HCT116 (cell line): ENCODE measurements around the gene PRKCA. TPM values are rescaled to one million over a fixed set of nuclear protein-coding genes. Genes with fewer than 3 reads are reported as not detected.

Source experiments
- ATAC-seq: fragments of 200-7000 bp; cut with Tn5 transposase; 2 replicates; pipeline ENCODE4 v1.9.1; 2020; ENCODE audit warnings: mild to moderate bottlenecking, moderate library complexity
- BruUV-seq: library from RNA; stranded (reverse); fragments of 400-500 nt; replicated peaks from 2 replicates; lab custom pipeline; 2021; lab: Mats Ljungman, UMichigan
- CTCF ChIA-PET: fragments of 300-600 bp; sonication (Branson Sonifier 250); formaldehyde crosslinking; loops from one replicate; lab custom pipeline; 2021; ENCODE audit warnings: antibody characterized with exemption; lab: Charles Lee
- POLR2A ChIA-PET: fragments of 300-600, 350-600 bp; sonication (Branson Sonifier 250); formaldehyde crosslinking; loops from one replicate; lab custom pipeline; 2021; ENCODE audit warnings: antibody characterized with exemption; lab: Charles Lee
- RAD21 ChIA-PET, 2 experiments: fragments of 300-600 bp; sonication (Branson Sonifier 250); formaldehyde crosslinking; loops; one replicate each; lab custom pipeline; 2023; ENCODE audit warnings: low total read pairs in 2 of 2; ENCODE audit not compliant: uncharacterized antibody in 2 of 2, unreplicated experiment in 2 of 2, low non-redundant PET in 1 of 2; lab: Charles Lee
- DNase-seq: peaks from one replicate; pipeline ENCODE4 v3.0.0-alpha.2; 2010; ENCODE audit warnings: low read depth, low spot score
- H2AFZ ChIP-seq: fragments of 200-600 bp; shearing (Covaris generic), sonication (generic); 2 replicates; pipeline ENCODE4 v1.6.1; 2017; ENCODE audit warnings: low read depth, mixed run types, mixed read lengths, antibody characterized with exemption, low read length; ENCODE audit not compliant: poor library complexity, severe bottlenecking
- H3K27ac ChIP-seq: 2 replicates; pipeline ENCODE4 v1.5.1; 2012; ENCODE audit warnings: low read depth, low read length
- H3K27me3 ChIP-seq: fragments of 200-600 bp; sonication (generic); 2 replicates; pipeline ENCODE4 v1.6.1; 2016; ENCODE audit warnings: mixed run types, low read length, mixed read lengths; ENCODE audit not compliant: insufficient read depth
- H3K36me3 ChIP-seq, 2 experiments: fragments of 200-500 bp in 1 of 2; fragments of 200-600 bp in 1 of 2; sonication (Bioruptor generic) in 1 of 2; sonication (generic) in 1 of 2; 2 replicates each; pipeline versions ENCODE4 v1.5.1 to v1.6.1; 2014 to 2016; ENCODE audit warnings: low read length in 2 of 2, inconsistent platforms in 1 of 2, mixed read lengths in 1 of 2, mixed run types in 1 of 2; ENCODE audit not compliant: insufficient read depth in 2 of 2, control insufficient read depth in 1 of 2
- H3K4me1 ChIP-seq, 2 experiments: fragments of 200-600 bp in 1 of 2; sonication (generic) in 1 of 2; 2 replicates each; pipeline versions ENCODE4 v1.5.1 to v1.6.1; 2012 to 2017; ENCODE audit warnings: low read length in 2 of 2, inconsistent platforms in 1 of 2, mild to moderate bottlenecking in 1 of 2, mixed read lengths in 1 of 2, mixed run types in 1 of 2, moderate library complexity in 1 of 2; ENCODE audit not compliant: insufficient read depth in 2 of 2, control insufficient read depth in 1 of 2
- H3K4me2 ChIP-seq: fragments of 200-600 bp; sonication (generic); 2 replicates; pipeline ENCODE4 v1.6.1; 2017; ENCODE audit warnings: mixed run types, low read length, mixed read lengths
- H3K4me3 ChIP-seq, 2 experiments: fragments of 200-600 bp in 1 of 2; sonication (generic) in 1 of 2; replicated peaks in 1 of 2; 2 replicates each; pipeline ENCODE4 v1.5.1; 2011 to 2016; ENCODE audit warnings: low read length in 2 of 2, control low read depth in 1 of 2, low read depth in 1 of 2, mild to moderate bottlenecking in 1 of 2, mixed read lengths in 1 of 2, mixed run types in 1 of 2
- H3K79me2 ChIP-seq: fragments of 200-600 bp; sonication (generic); 2 replicates; pipeline ENCODE4 v1.6.1; 2017; ENCODE audit warnings: mild to moderate bottlenecking, mixed run types, low read length, moderate library complexity, mixed read lengths; ENCODE audit not compliant: insufficient read depth
- H3K9ac ChIP-seq: fragments of 200-600 bp; sonication (generic); 2 replicates; pipeline ENCODE4 v1.6.1; 2016; ENCODE audit warnings: low read length, mixed read lengths
- H3K9me2 ChIP-seq: fragments of 200-600 bp; sonication (generic), shearing (Covaris generic); 2 replicates; pipeline ENCODE4 v1.6.1; 2017; ENCODE audit warnings: mixed run types, mild to moderate bottlenecking, moderate library complexity; ENCODE audit not compliant: insufficient read depth
- H3K9me3 ChIP-seq, 2 experiments: fragments of 200-500 bp in 1 of 2; fragments of 200-600 bp in 1 of 2; sonication (Bioruptor generic) in 1 of 2; sonication (generic) in 1 of 2; 2 replicates each; pipeline ENCODE4 v1.6.1; 2014 to 2017; ENCODE audit warnings: low read length in 2 of 2, mixed read lengths in 2 of 2, inconsistent platforms in 1 of 2, low read depth in 1 of 2, mild to moderate bottlenecking in 1 of 2, mixed run types in 1 of 2, moderate library complexity in 1 of 2; ENCODE audit not compliant: control insufficient read depth in 1 of 2, insufficient read depth in 1 of 2
- H4K20me1 ChIP-seq: fragments of 200-600 bp; sonication (generic), shearing (Covaris generic); 2 replicates; pipeline ENCODE4 v1.6.1; 2017; ENCODE audit warnings: mixed run types, mild to moderate bottlenecking, moderate library complexity; ENCODE audit not compliant: insufficient read depth
- EZH2 ChIP-seq: fragments of 200-600 bp; sonication (generic); IDR thresholded peaks from 2 replicates; pipeline ENCODE4 v1.6.1; 2017; ENCODE audit warnings: antibody characterized with exemption, mixed run types
- EZH2phosphoT487 ChIP-seq: fragments of 200-600 bp; IDR thresholded peaks from 2 replicates; pipeline ENCODE4 v1.6.1; 2018; ENCODE audit warnings: antibody characterized with exemption, borderline replicate concordance
- RAD21 ChIP-seq: IDR thresholded peaks from 2 replicates; pipeline ENCODE4 v1.6.1; 2012; ENCODE audit warnings: low read depth, mild to moderate bottlenecking
- SIN3A ChIP-seq: IDR thresholded peaks from 2 replicates; pipeline ENCODE4 v1.6.1; 2012; ENCODE audit warnings: low read depth
- ZFX ChIP-seq: fragments of 450-650 bp; IDR thresholded peaks from 2 replicates; pipeline ENCODE4 v1.6.1; 2017
- intact Hi-C: fragments of 100-400 bp; cut with micrococcal nuclease; formaldehyde crosslinking; loops from 2 replicates; pipeline ENCODE4 v1.10.0; 2022
- total RNA-seq: library from RNA; stranded (reverse); gene quantifications from one replicate; pipeline ENCODE4 v1.2.1, GENCODE V29; 2021; ENCODE audit not compliant: unreplicated experiment
- TF ChIP-seq, protein P1 (sequence below): IDR thresholded peaks from 2 replicates; pipeline ENCODE4 v1.6.1; 2012; ENCODE audit warnings: low read depth
- TF ChIP-seq, protein P2 (sequence below): IDR thresholded peaks from 2 replicates; pipeline ENCODE4 v1.6.1; 2012

PRKCA gene
- total RNA-seq, 1 experiment from 2014 or later: 18.8 TPM

DNA sequence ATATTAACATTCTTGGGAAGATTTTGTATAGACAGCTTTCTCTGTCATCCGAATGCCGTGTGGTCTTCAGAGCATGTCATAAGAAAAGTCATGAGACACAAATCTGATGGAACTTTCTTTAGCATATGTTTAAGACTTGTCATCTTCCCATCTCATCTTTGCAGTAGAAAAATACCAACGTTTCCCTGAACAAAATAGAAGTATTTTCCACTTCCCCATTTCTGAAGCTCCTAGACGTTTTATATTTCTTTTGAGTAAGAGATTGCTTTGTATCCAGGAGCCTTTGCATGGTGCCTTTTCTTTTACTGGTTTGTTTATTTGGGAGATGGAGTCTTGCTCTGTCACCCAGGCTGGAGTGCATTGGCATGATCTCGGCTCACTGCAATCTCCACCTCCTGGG is 235.1 kb downstream of the PRKCA start (continued):
- TF ChIP-seq, protein P1, sequence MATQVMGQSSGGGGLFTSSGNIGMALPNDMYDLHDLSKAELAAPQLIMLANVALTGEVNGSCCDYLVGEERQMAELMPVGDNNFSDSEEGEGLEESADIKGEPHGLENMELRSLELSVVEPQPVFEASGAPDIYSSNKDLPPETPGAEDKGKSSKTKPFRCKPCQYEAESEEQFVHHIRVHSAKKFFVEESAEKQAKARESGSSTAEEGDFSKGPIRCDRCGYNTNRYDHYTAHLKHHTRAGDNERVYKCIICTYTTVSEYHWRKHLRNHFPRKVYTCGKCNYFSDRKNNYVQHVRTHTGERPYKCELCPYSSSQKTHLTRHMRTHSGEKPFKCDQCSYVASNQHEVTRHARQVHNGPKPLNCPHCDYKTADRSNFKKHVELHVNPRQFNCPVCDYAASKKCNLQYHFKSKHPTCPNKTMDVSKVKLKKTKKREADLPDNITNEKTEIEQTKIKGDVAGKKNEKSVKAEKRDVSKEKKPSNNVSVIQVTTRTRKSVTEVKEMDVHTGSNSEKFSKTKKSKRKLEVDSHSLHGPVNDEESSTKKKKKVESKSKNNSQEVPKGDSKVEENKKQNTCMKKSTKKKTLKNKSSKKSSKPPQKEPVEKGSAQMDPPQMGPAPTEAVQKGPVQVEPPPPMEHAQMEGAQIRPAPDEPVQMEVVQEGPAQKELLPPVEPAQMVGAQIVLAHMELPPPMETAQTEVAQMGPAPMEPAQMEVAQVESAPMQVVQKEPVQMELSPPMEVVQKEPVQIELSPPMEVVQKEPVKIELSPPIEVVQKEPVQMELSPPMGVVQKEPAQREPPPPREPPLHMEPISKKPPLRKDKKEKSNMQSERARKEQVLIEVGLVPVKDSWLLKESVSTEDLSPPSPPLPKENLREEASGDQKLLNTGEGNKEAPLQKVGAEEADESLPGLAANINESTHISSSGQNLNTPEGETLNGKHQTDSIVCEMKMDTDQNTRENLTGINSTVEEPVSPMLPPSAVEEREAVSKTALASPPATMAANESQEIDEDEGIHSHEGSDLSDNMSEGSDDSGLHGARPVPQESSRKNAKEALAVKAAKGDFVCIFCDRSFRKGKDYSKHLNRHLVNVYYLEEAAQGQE: no peak

DNA sequence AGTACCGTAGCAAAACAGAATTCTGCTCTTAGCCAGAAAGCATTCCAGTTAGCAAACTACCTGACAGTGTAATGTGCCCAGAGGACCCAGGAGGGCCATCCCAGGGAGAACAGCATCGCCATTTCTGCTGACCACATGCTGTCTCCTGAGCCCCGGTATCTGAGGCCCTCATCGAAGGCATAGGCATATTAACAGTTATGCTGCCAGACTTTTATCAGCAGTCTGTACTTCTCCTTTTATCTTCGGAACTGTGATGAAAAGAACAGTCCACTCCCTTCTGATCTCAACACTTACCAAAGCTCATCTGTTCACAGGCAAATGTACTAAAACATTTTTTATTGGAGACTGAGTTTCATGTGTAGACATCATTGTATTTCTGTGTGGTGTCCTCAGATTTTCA is 236.4 kb downstream of the PRKCA start:
- Histone ChIP-seq H3K9me2 (no peaks in the 10 kb centered on the region), H3K4me2 (no peak overlapping the region), H3K79me2 (no peaks in the 10 kb centered on the region), H3K9ac (no peak overlapping the region), H4K20me1 (no peaks in the 10 kb centered on the region), H3K36me3 (no peaks in the 10 kb centered on the region), H3K4me1 (peaks cover 9% of the 10 kb centered on the region in 2 experiments), H3K27ac (no peak overlapping the region), H3K4me3 (no peak overlapping the region), H3K27me3 (no peaks in the 10 kb centered on the region), H3K9me3 (no peaks in the 10 kb centered on the region), H2AFZ (no peak overlapping the region)
- BruUV-seq: no TSS peak
- intact Hi-C loops: no loop called here
- RAD21 ChIA-PET: no interaction called here
- CTCF ChIA-PET: no interaction called here
- DNase-seq (no peak), ATAC-seq (no peak)
- TF ChIP-seq EZH2phosphoT487 (no peak), RAD21 (no peak), SIN3A (no peak), ZFX (no peak), EZH2 (no peak)
- TF ChIP-seq, protein P2, sequence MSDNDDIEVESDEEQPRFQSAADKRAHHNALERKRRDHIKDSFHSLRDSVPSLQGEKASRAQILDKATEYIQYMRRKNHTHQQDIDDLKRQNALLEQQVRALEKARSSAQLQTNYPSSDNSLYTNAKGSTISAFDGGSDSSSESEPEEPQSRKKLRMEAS: no peak
- POLR2A ChIA-PET: no interaction called here
